ENCODE measurements around the gene CASK. TPM values are rescaled to one million over a fixed set of nuclear protein-coding genes. Genes with fewer than 3 reads are reported as not detected.

The CASK gene
- polyA plus RNA-seq, 1 donor from 2014 or later = 58.3 TPM

DNA sequence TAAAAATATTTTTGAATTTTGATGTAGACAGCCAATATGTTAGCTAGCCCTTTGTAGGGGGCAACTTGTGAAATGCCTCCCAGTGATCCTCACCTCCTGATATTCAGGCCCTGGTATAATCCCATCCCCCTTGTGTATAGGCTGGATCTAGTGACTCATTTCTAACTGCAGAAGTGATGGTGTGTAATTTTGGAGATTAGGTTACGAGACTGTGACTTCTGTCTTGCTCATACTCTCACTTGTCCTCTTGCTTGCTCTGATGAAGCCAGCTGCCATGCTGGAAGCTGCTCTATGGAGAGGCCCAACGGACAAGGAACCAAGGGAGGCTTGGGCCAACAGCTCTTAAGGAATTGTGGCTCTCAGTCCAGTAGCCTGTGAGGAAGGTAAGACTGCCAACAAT is 137.7 kb downstream of the CASK start:
- H3F3A ChIP-seq (ENCODE audit: insufficient read depth, low read length, poor library complexity, severe bottlenecking) = no peaks in the 10 kb centered on the region
- no peaks in the 10 kb centered on the region for H3K27me3 ChIP-seq (ENCODE audit: insufficient read depth, low read depth, low read length)
- no peak overlapping the region for H3K4me3 ChIP-seq (ENCODE audit: low read length)
- H3K36me3 ChIP-seq (ENCODE audit: insufficient read depth, low read length) = no peaks in the 10 kb centered on the region
- no peak overlapping the region for H3K4me2 ChIP-seq (ENCODE audit: low read length)
- H2AFZ ChIP-seq (ENCODE audit: low read depth, low read length) = no peak overlapping the region
- no peaks in the 10 kb centered on the region for H3K9me3 ChIP-seq (ENCODE audit: low read length)
- H3K9ac ChIP-seq (ENCODE audit: low read length) = no peak overlapping the region
- no peaks in the 10 kb centered on the region for H3K79me2 ChIP-seq (replicated peaks; ENCODE audit: insufficient read depth, low read length)
- H4K20me1 ChIP-seq (ENCODE audit: insufficient read depth) = no peaks in the 10 kb centered on the region
- no peak for TF ChIP-seq MXI1 (conservative IDR thresholded peaks at IDR 0.05; ENCODE audit: poor library complexity, severe bottlenecking)
- no peak for TF ChIP-seq EP300 (conservative IDR thresholded peaks at IDR 0.05; ENCODE audit: poor library complexity, severe bottlenecking)
- no peak for TF ChIP-seq RAD21 (conservative IDR thresholded peaks at IDR 0.05)
- no peaks in the 10 kb centered on the region for H3K9me2 ChIP-seq (ENCODE audit: insufficient read depth, low read length)
- no peak overlapping the region for H3K27ac ChIP-seq (ENCODE audit: low read length)

- Histone ChIP-seq H3K27me3 (ENCODE audit: insufficient read depth, low read depth, low read length) (no peaks in the 10 kb centered on the region), H3F3A (ENCODE audit: insufficient read depth, low read length, poor library complexity, severe bottlenecking) (no peaks in the 10 kb centered on the region), H4K20me1 (ENCODE audit: insufficient read depth) (no peaks in the 10 kb centered on the region), H3K4me3 (ENCODE audit: low read length) (no peak overlapping the region), H3K9me2 (ENCODE audit: insufficient read depth, low read length) (no peaks in the 10 kb centered on the region), H3K36me3 (ENCODE audit: insufficient read depth, low read length) (no peaks in the 10 kb centered on the region), H3K27ac (ENCODE audit: low read length) (no peak overlapping the region), H2AFZ (ENCODE audit: low read depth, low read length) (no peak overlapping the region), H3K4me2 (ENCODE audit: low read length) (no peak overlapping the region), H3K9ac (ENCODE audit: low read length) (no peak overlapping the region), H3K79me2 (replicated peaks; ENCODE audit: insufficient read depth, low read length) (no peaks in the 10 kb centered on the region), H3K9me3 (ENCODE audit: low read length) (no peaks in the 10 kb centered on the region)
- TF ChIP-seq EZH2 (IDR thresholded peaks at IDR 0.05; ENCODE audit: borderline replicate concordance, insufficient read depth, low read length, poor library complexity, severe bottlenecking) = no peak
- TF ChIP-seq, protein P1, sequence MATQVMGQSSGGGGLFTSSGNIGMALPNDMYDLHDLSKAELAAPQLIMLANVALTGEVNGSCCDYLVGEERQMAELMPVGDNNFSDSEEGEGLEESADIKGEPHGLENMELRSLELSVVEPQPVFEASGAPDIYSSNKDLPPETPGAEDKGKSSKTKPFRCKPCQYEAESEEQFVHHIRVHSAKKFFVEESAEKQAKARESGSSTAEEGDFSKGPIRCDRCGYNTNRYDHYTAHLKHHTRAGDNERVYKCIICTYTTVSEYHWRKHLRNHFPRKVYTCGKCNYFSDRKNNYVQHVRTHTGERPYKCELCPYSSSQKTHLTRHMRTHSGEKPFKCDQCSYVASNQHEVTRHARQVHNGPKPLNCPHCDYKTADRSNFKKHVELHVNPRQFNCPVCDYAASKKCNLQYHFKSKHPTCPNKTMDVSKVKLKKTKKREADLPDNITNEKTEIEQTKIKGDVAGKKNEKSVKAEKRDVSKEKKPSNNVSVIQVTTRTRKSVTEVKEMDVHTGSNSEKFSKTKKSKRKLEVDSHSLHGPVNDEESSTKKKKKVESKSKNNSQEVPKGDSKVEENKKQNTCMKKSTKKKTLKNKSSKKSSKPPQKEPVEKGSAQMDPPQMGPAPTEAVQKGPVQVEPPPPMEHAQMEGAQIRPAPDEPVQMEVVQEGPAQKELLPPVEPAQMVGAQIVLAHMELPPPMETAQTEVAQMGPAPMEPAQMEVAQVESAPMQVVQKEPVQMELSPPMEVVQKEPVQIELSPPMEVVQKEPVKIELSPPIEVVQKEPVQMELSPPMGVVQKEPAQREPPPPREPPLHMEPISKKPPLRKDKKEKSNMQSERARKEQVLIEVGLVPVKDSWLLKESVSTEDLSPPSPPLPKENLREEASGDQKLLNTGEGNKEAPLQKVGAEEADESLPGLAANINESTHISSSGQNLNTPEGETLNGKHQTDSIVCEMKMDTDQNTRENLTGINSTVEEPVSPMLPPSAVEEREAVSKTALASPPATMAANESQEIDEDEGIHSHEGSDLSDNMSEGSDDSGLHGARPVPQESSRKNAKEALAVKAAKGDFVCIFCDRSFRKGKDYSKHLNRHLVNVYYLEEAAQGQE (IDR thresholded peaks at IDR 0.05; ENCODE audit: borderline replicate concordance) = no peak
- TF ChIP-seq RAD21 (conservative IDR thresholded peaks at IDR 0.05) = peak; percentile 69
- no peak for TF ChIP-seq TAF1 (IDR thresholded peaks at IDR 0.05; ENCODE audit: low read depth)
- TF ChIP-seq MXI1 (conservative IDR thresholded peaks at IDR 0.05; ENCODE audit: poor library complexity, severe bottlenecking) = no peak
- no peak for TF ChIP-seq POLR2AphosphoS5 (IDR thresholded peaks at IDR 0.05)
- TF ChIP-seq, protein P2, sequence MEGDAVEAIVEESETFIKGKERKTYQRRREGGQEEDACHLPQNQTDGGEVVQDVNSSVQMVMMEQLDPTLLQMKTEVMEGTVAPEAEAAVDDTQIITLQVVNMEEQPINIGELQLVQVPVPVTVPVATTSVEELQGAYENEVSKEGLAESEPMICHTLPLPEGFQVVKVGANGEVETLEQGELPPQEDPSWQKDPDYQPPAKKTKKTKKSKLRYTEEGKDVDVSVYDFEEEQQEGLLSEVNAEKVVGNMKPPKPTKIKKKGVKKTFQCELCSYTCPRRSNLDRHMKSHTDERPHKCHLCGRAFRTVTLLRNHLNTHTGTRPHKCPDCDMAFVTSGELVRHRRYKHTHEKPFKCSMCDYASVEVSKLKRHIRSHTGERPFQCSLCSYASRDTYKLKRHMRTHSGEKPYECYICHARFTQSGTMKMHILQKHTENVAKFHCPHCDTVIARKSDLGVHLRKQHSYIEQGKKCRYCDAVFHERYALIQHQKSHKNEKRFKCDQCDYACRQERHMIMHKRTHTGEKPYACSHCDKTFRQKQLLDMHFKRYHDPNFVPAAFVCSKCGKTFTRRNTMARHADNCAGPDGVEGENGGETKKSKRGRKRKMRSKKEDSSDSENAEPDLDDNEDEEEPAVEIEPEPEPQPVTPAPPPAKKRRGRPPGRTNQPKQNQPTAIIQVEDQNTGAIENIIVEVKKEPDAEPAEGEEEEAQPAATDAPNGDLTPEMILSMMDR (IDR thresholded peaks at IDR 0.05; ENCODE audit: poor library complexity, severe bottlenecking) = peak; percentile 64
- TF ChIP-seq SMC3 (conservative IDR thresholded peaks at IDR 0.05; ENCODE audit: poor library complexity) = peak; percentile 54
- TF ChIP-seq EP300 (conservative IDR thresholded peaks at IDR 0.05; ENCODE audit: poor library complexity, severe bottlenecking) = no peak
Measured at GRCh38 chrX:41781500-41781899, 141.9 kb downstream of the CASK start.

DNA sequence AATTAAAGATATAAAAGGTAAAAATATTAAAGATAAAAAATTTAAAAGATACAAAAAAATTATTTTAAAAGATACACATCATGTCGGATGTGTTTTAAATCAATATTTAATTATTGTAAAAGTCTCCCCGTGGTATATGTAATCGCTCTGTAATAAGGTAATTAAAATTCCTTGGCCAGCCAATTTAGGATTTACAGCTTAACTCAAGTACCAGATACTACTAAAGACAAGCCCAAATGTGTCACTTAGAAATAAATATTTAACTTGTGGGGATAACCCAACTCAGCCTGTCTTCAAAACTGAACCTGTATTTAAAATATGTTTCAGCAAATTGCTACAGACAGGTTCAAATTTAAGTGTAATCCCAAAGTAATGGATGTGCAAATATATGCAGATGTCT is 143.4 kb downstream of the CASK start:
- no peak overlapping the region for H3K27ac ChIP-seq (ENCODE audit: low read length)
- H2AFZ ChIP-seq (ENCODE audit: low read depth, low read length) = no peak overlapping the region
- no peaks in the 10 kb centered on the region for H3K9me2 ChIP-seq (ENCODE audit: insufficient read depth, low read length)
- H4K20me1 ChIP-seq (ENCODE audit: insufficient read depth) = no peaks in the 10 kb centered on the region
- H3K9ac ChIP-seq (ENCODE audit: low read length) = no peak overlapping the region
- TF ChIP-seq, protein P2 (IDR thresholded peaks at IDR 0.05; ENCODE audit: poor library complexity, severe bottlenecking) = no peak
- TF ChIP-seq SMC3 (conservative IDR thresholded peaks at IDR 0.05; ENCODE audit: poor library complexity) (no peak), MXI1 (conservative IDR thresholded peaks at IDR 0.05; ENCODE audit: poor library complexity, severe bottlenecking) (no peak), EP300 (conservative IDR thresholded peaks at IDR 0.05; ENCODE audit: poor library complexity, severe bottlenecking) (no peak), EZH2 (IDR thresholded peaks at IDR 0.05; ENCODE audit: borderline replicate concordance, insufficient read depth, low read length, poor library complexity, severe bottlenecking) (no peak), RAD21 (conservative IDR thresholded peaks at IDR 0.05) (no peak), POLR2AphosphoS5 (IDR thresholded peaks at IDR 0.05) (no peak), TAF1 (IDR thresholded peaks at IDR 0.05; ENCODE audit: low read depth) (no peak)
- TF ChIP-seq, protein P1 (IDR thresholded peaks at IDR 0.05; ENCODE audit: borderline replicate concordance) = no peak
- H3K4me2 ChIP-seq (ENCODE audit: low read length) = no peak overlapping the region
- no peaks in the 10 kb centered on the region for H3F3A ChIP-seq (ENCODE audit: insufficient read depth, low read length, poor library complexity, severe bottlenecking)
- no peaks in the 10 kb centered on the region for H3K79me2 ChIP-seq (replicated peaks; ENCODE audit: insufficient read depth, low read length)
- no peaks in the 10 kb centered on the region for H3K36me3 ChIP-seq (ENCODE audit: insufficient read depth, low read length)
- H3K27me3 ChIP-seq (ENCODE audit: insufficient read depth, low read depth, low read length) = no peaks in the 10 kb centered on the region
- no peaks in the 10 kb centered on the region for H3K9me3 ChIP-seq (ENCODE audit: low read length)
- no peak overlapping the region for H3K4me3 ChIP-seq (ENCODE audit: low read length)
